Measurements from ENCODE around the gene MARS1.

MARS1 gene

DNA sequence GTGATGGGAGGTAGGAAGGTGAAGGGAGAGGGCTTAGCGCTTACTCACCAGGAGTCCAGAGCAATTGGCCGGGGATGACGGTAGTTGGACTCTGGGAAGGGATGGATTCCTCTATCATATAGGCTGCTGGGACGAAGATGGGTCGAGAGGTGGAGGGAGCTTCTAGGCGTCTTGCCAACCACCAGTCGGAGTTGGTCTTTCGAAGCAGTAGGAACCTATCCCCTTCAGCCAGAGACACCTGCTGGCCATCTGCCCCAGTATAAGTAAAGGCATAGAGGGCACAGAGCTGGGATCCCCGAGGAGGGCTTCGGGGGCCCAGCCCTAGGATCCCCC lies 8.9 kb upstream of the MARS1 start:
- H3K9ac ChIP-seq (ENCODE audit: insufficient read length) = no peak overlapping the region
- H3K27ac ChIP-seq = no peak overlapping the region
- H3K9me3 ChIP-seq (ENCODE audit: low read depth, low read length) = no peaks in the 10 kb centered on the region
- TF ChIP-seq FOXP2 (optimal IDR thresholded peaks at IDR 0.05; ENCODE audit: control extremely low read depth, extremely low read length, insufficient read depth) = no peak
- TF ChIP-seq EZH2 (IDR thresholded peaks at IDR 0.05) = no peak
- no peak for TF ChIP-seq POLR2AphosphoS5 (IDR thresholded peaks at IDR 0.05; ENCODE audit: borderline replicate concordance, low read depth, low read length)
- no peaks in the 10 kb centered on the region for H3K36me3 ChIP-seq (ENCODE audit: insufficient read depth, low read length)
- DNase-seq (ENCODE audit: low read depth, low spot score) = no peak
- no peak overlapping the region for H3K4me3 ChIP-seq

DNA sequence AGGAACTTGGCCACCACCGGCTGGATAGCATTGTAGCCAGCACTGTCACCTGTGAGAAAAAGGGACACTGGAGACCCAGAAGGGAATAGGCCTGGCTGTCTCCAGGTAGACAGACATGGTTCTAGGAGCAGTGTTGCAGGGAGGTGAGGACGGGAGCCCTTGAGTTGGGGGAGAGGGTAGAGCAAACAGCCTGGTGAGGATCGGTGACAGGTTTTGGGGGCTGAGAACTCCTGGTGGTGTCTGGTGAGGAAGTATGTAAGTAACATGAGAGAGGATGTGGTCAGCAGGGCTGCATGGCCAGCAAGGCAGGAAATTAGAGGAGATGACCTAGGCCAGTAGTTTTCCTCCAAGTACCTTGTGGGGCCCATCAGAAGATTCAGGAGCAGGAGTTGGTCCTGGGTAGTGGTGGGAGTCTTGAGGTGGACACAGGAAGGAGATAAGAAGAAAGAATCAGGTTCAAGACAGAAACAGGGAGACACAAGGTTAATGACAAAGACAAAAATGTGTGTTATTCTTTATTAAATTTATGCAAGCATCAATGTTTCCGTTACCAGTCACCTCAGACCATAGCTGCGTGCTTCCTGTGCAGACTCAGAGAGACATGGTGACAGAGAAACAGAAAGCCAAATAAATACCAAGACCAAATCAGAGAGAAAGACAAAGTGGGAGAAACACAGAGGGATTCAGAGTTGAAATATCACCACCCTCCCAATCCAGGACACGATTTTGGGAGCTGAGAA lies 8.3 kb upstream of the MARS1 start, which contains the start of gene ARHGAP9:
Gene ARHGAP9, minus strand, starts transcription at position 491 of the 740 bp plus-strand sequence. Its CDS starts 460 bp downstream, at position 31.
- DNase-seq (ENCODE audit: low read depth, low spot score) = no peak
- H3K27ac ChIP-seq = no peak within 1 kb of the TSS

GRCh38 chr12:57481671-57482070 lies 6.2 kb upstream of the MARS1 start:
- Histone ChIP-seq H3K27ac (no peak overlapping the region), H3K9me3 (ENCODE audit: low read depth, low read length) (no peaks in the 10 kb centered on the region), H3K9ac (ENCODE audit: insufficient read length) (no peak overlapping the region), H3K4me3 (no peak overlapping the region), H3K36me3 (ENCODE audit: insufficient read depth, low read length) (no peaks in the 10 kb centered on the region)
- DNase-seq (ENCODE audit: low read depth, low spot score) = no peak
- TF ChIP-seq POLR2AphosphoS5 (IDR thresholded peaks at IDR 0.05; ENCODE audit: borderline replicate concordance, low read depth, low read length) (no peak), EZH2 (IDR thresholded peaks at IDR 0.05) (no peak), FOXP2 (optimal IDR thresholded peaks at IDR 0.05; ENCODE audit: control extremely low read depth, extremely low read length, insufficient read depth) (no peak)

More for the DNA sequence above, 8.3 kb upstream of the MARS1 start, which contains the start of gene ARHGAP9:
- no peaks in the 10 kb centered on the region for H3K36me3 ChIP-seq (ENCODE audit: insufficient read depth, low read length)
- H3K9ac ChIP-seq (ENCODE audit: insufficient read length) = no peak within 1 kb of the TSS
- H3K4me3 ChIP-seq = no peak within 1 kb of the TSS
- TF ChIP-seq EZH2 (IDR thresholded peaks at IDR 0.05) (no peak), FOXP2 (optimal IDR thresholded peaks at IDR 0.05; ENCODE audit: control extremely low read depth, extremely low read length, insufficient read depth) (no peak), POLR2AphosphoS5 (IDR thresholded peaks at IDR 0.05; ENCODE audit: borderline replicate concordance, low read depth, low read length) (no peak)
- no peaks in the 10 kb centered on the region for H3K9me3 ChIP-seq (ENCODE audit: low read depth, low read length)

DNA sequence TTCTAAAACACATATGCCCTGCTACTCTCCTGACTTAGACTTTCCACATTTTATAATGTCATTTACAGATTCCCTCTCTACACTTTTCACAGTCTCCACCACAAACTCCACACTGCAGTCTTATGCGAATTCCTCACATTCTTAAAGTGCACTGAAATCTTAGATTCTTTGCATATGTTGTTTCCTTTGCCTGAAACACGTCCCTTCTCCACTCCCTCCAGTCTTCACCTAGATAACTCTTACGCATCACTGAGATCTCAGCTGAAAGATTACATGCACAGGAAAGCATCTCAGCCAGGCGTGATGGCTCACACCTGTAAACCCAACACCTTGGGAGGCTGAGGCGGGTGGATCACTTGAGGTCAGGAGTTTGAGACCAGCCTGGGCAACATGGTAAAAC lies 4.4 kb upstream of the MARS1 start:
- peaks cover under 1% of the 10 kb centered on the region; the same call in 1 of the 2 replicates for H3K36me3 ChIP-seq (ENCODE audit: insufficient read depth, low read length)
- 0 out of 2 replicates have a peak overlapping the region, but pooled peaks have one; percentile 36 for H3K27ac ChIP-seq
- no peak for DNase-seq (ENCODE audit: low read depth, low spot score)
- H3K4me3 ChIP-seq = no peak overlapping the region
- H3K9me3 ChIP-seq (ENCODE audit: low read depth, low read length) = no peaks in the 10 kb centered on the region
- TF ChIP-seq POLR2AphosphoS5 (IDR thresholded peaks at IDR 0.05; ENCODE audit: borderline replicate concordance, low read depth, low read length) = no peak
- TF ChIP-seq FOXP2 (optimal IDR thresholded peaks at IDR 0.05; ENCODE audit: control extremely low read depth, extremely low read length, insufficient read depth) = no peak
- no peak for TF ChIP-seq EZH2 (IDR thresholded peaks at IDR 0.05)
- peak overlapping the region; percentile 26 for H3K9ac ChIP-seq (ENCODE audit: insufficient read length)

- peaks cover 23% of the 10 kb centered on the region for H3K36me3 ChIP-seq (ENCODE audit: insufficient read depth, low read length)
- no peak overlapping the region for H3K9ac ChIP-seq (ENCODE audit: insufficient read length)
- 0 out of 2 replicates have a peak overlapping the region, but pooled peaks have one; percentile 1 for H3K27ac ChIP-seq
- H3K4me3 ChIP-seq = no peak overlapping the region
- TF ChIP-seq EZH2 (IDR thresholded peaks at IDR 0.05) = no peak
- no peak for TF ChIP-seq POLR2AphosphoS5 (IDR thresholded peaks at IDR 0.05; ENCODE audit: borderline replicate concordance, low read depth, low read length)
- no peak for TF ChIP-seq FOXP2 (optimal IDR thresholded peaks at IDR 0.05; ENCODE audit: control extremely low read depth, extremely low read length, insufficient read depth)
- no peak for DNase-seq (ENCODE audit: low read depth, low spot score)
- H3K9me3 ChIP-seq (ENCODE audit: low read depth, low read length) = no peaks in the 10 kb centered on the region
These were observed 2.2 kb upstream of the MARS1 start for GRCh38 chr12:57485695-57486094.

GRCh38 chr12:57487055-57487596 lies 742 bp upstream of the MARS1 start:
- DNase-seq (ENCODE audit: low read depth, low spot score) = no peak
- Histone ChIP-seq H3K4me3 (peak overlapping the region; percentile 36; the same call in 1 of the 2 replicates), H3K9ac (ENCODE audit: insufficient read length) (no peak overlapping the region), H3K9me3 (ENCODE audit: low read depth, low read length) (no peaks in the 10 kb centered on the region), H3K27ac (peak overlapping the region; percentile 57), H3K36me3 (ENCODE audit: insufficient read depth, low read length) (peaks cover 36% of the 10 kb centered on the region)
- TF ChIP-seq POLR2AphosphoS5 (IDR thresholded peaks at IDR 0.05; ENCODE audit: borderline replicate concordance, low read depth, low read length) (no peak), EZH2 (IDR thresholded peaks at IDR 0.05) (no peak), FOXP2 (optimal IDR thresholded peaks at IDR 0.05; ENCODE audit: control extremely low read depth, extremely low read length, insufficient read depth) (no peak)

DNA sequence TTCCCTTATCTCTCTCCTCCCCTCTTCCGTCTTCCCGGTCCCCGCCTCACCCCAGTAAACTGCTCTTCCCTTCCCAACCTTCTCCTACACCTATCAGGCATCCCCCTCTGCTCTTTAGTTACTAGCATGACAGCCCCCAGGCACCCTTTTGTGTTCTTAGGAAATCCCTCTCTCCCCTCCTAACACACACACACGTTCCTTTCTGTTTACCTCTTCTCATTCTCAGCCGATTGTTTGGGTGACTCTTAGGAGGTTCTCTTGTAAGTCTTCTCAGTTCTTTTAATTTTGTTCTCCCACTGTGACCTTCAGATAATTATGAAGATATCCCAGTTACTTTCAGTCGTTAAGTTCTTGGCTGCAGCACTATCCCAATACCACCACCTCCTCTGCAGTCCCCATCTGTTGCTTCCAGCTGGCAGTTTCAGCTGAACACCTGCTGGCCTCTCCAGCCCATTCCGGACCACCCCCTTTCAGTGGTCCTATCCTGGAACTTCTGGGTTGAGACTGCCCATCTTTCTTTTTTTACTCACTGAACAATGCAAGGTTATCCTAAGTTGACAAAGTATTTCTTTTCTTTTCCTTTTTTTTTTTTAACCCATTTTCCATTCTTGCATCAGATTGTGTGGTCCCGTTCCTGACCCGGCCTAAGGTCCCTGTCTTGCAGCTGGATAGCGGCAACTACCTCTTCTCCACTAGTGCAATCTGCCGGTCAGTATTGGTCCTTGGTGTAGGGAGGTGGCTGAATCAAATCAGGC lies 711 bp downstream of the MARS1 start:
- no peak for DNase-seq (ENCODE audit: low read depth, low spot score)
- TF ChIP-seq EZH2 (IDR thresholded peaks at IDR 0.05) (no peak), FOXP2 (optimal IDR thresholded peaks at IDR 0.05; ENCODE audit: control extremely low read depth, extremely low read length, insufficient read depth) (no peak), POLR2AphosphoS5 (IDR thresholded peaks at IDR 0.05; ENCODE audit: borderline replicate concordance, low read depth, low read length) (no peak)
- Histone ChIP-seq H3K36me3 (ENCODE audit: insufficient read depth, low read length) (peaks cover 46% of the 10 kb centered on the region), H3K9ac (ENCODE audit: insufficient read length) (peak overlapping the region; percentile 96), H3K9me3 (ENCODE audit: low read depth, low read length) (no peaks in the 10 kb centered on the region), H3K4me3 (peak overlapping the region; percentile 99), H3K27ac (peak overlapping the region; percentile 92)

- Histone ChIP-seq H3K9me3 (ENCODE audit: low read depth, low read length) (no peaks in the 10 kb centered on the region), H3K27ac (peak overlapping the region; percentile 32; the same call in 1 of the 2 replicates), H3K36me3 (ENCODE audit: insufficient read depth, low read length) (peaks cover 49% of the 10 kb centered on the region), H3K9ac (ENCODE audit: insufficient read length) (peak overlapping the region; percentile 96), H3K4me3 (peak overlapping the region; percentile 99)
- no peak for DNase-seq (ENCODE audit: low read depth, low spot score)
- no peak for TF ChIP-seq EZH2 (IDR thresholded peaks at IDR 0.05)
- no peak for TF ChIP-seq FOXP2 (optimal IDR thresholded peaks at IDR 0.05; ENCODE audit: control extremely low read depth, extremely low read length, insufficient read depth)
- TF ChIP-seq POLR2AphosphoS5 (IDR thresholded peaks at IDR 0.05; ENCODE audit: borderline replicate concordance, low read depth, low read length) = no peak
These were observed 1.3 kb downstream of the MARS1 start for GRCh38 chr12:57489157-57489641.

Measured in SK-N-MC (cell line).